ENCODE results near the gene SLC12A2. TPM values are rescaled to one million over a fixed set of nuclear protein-coding genes. Genes with fewer than 3 reads are reported as not detected.

The SLC12A2 gene
- total and polyA plus RNA-seq, 9 of the 15 experiments (the other 6 are each of a cell fraction or from before 2014, with no cell fraction given) = 5.1 to 20.3 (median 12.6) TPM

- TF ChIP-seq HNRNPH1 (optimal IDR thresholded peaks at IDR 0.05; ENCODE audit: low read depth, low read length) = no peak
- no peak for TF ChIP-seq FIP1L1 (IDR thresholded peaks at IDR 0.05; ENCODE audit: low read depth, low read length, poor library complexity, severe bottlenecking)
- TF ChIP-seq, protein P1, sequence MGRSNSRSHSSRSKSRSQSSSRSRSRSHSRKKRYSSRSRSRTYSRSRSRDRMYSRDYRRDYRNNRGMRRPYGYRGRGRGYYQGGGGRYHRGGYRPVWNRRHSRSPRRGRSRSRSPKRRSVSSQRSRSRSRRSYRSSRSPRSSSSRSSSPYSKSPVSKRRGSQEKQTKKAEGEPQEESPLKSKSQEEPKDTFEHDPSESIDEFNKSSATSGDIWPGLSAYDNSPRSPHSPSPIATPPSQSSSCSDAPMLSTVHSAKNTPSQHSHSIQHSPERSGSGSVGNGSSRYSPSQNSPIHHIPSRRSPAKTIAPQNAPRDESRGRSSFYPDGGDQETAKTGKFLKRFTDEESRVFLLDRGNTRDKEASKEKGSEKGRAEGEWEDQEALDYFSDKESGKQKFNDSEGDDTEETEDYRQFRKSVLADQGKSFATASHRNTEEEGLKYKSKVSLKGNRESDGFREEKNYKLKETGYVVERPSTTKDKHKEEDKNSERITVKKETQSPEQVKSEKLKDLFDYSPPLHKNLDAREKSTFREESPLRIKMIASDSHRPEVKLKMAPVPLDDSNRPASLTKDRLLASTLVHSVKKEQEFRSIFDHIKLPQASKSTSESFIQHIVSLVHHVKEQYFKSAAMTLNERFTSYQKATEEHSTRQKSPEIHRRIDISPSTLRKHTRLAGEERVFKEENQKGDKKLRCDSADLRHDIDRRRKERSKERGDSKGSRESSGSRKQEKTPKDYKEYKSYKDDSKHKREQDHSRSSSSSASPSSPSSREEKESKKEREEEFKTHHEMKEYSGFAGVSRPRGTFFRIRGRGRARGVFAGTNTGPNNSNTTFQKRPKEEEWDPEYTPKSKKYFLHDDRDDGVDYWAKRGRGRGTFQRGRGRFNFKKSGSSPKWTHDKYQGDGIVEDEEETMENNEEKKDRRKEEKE (IDR thresholded peaks at IDR 0.05; ENCODE audit: borderline replicate concordance in 1 of 2, control insufficient read depth in 1 of 2, low read depth in 2 of 2, low read length in 1 of 2) = no peak
- no peak for TF ChIP-seq E2F8 (IDR thresholded peaks at IDR 0.05; ENCODE audit: low read depth, partially characterized antibody)
- peak; percentile 46 for TF ChIP-seq TBP (optimal IDR thresholded peaks at IDR 0.05; ENCODE audit: low read depth, low read length)
- no peak; the same call in 1 of the 2 replicates for TF ChIP-seq GATAD2A (IDR thresholded peaks at IDR 0.05)
- TF ChIP-seq, protein P2, sequence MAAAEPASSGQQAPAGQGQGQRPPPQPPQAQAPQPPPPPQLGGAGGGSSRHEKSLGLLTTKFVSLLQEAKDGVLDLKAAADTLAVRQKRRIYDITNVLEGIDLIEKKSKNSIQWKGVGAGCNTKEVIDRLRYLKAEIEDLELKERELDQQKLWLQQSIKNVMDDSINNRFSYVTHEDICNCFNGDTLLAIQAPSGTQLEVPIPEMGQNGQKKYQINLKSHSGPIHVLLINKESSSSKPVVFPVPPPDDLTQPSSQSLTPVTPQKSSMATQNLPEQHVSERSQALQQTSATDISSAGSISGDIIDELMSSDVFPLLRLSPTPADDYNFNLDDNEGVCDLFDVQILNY (CRISPR knock-in tag; IDR thresholded peaks at IDR 0.05) = no peak
- TF ChIP-seq TRIM25 (IDR thresholded peaks at IDR 0.05; ENCODE audit: borderline replicate concordance) = no peak
- TF ChIP-seq TGIF2 (CRISPR knock-in tag; IDR thresholded peaks at IDR 0.05) = no peak
- no peak for TF ChIP-seq ZNF589 (CRISPR knock-in tag; IDR thresholded peaks at IDR 0.05; ENCODE audit: low read depth)
- TF ChIP-seq PPARD (CRISPR knock-in tag; IDR thresholded peaks at IDR 0.05) = no peak
Observed at GRCh38 chr5:128082551-128083032, 974 bp upstream of the SLC12A2 start (continued).
